ENCODE data around the gene CLIC1.
"Not testable (repeated sequence)": the region's sequence is repeated elsewhere in the genome, so short reads cannot be mapped to it uniquely, and the experiment has no call there.

The CLIC1 gene

GRCh38 chr6:31712296-31712695 is 24.0 kb downstream of the CLIC1 start:
- no peak for DNase-seq
- no peak overlapping the region for H3K4me3 Mint-ChIP-seq
- H3K9me3 Mint-ChIP-seq = no peaks in the 10 kb centered on the region
- H3K27ac Mint-ChIP-seq = no peak overlapping the region
- H3K27me3 Mint-ChIP-seq = no peaks in the 10 kb centered on the region
- H3K36me3 Mint-ChIP-seq (ENCODE audit: low read depth) = no peaks in the 10 kb centered on the region
- peaks cover 11% of the 10 kb centered on the region for H3K4me1 Mint-ChIP-seq (ENCODE audit: low read depth)

- H3K27ac Mint-ChIP-seq = no peak overlapping the region
- H3K4me3 Mint-ChIP-seq = no peak overlapping the region
- H3K27me3 Mint-ChIP-seq = no peaks in the 10 kb centered on the region
- no peaks in the 10 kb centered on the region for H3K36me3 Mint-ChIP-seq (ENCODE audit: low read depth)
- no peaks in the 10 kb centered on the region for H3K9me3 Mint-ChIP-seq
- DNase-seq = no peak
- peaks cover 11% of the 10 kb centered on the region for H3K4me1 Mint-ChIP-seq (ENCODE audit: low read depth)
These were observed 25.1 kb downstream of the CLIC1 start for GRCh38 chr6:31711233-31711632.

GRCh38 chr6:31710523-31711219 is 25.7 kb downstream of the CLIC1 start:
- no peaks in the 10 kb centered on the region for H3K36me3 Mint-ChIP-seq (ENCODE audit: low read depth)
- H3K27ac Mint-ChIP-seq = no peak overlapping the region
- H3K4me3 Mint-ChIP-seq = no peak overlapping the region
- peaks cover 11% of the 10 kb centered on the region for H3K4me1 Mint-ChIP-seq (ENCODE audit: low read depth)
- no peaks in the 10 kb centered on the region for H3K9me3 Mint-ChIP-seq
- DNase-seq = no peak
- no peaks in the 10 kb centered on the region for H3K27me3 Mint-ChIP-seq

- H3K36me3 Mint-ChIP-seq (ENCODE audit: low read depth); H3K27ac Mint-ChIP-seq; H3K9me3 Mint-ChIP-seq; H3K27me3 Mint-ChIP-seq; H3K4me3 Mint-ChIP-seq; DNase-seq: not testable (repeated sequence)
- peaks cover 11% of the 10 kb centered on the region for H3K4me1 Mint-ChIP-seq (ENCODE audit: low read depth)
These were observed 27.2 kb downstream of the CLIC1 start for GRCh38 chr6:31709157-31709556.

GRCh38 chr6:31708224-31708623 is 28.1 kb downstream of the CLIC1 start:
- no peaks in the 10 kb centered on the region for H3K9me3 Mint-ChIP-seq
- no peak overlapping the region for H3K4me3 Mint-ChIP-seq
- H3K4me1 Mint-ChIP-seq (ENCODE audit: low read depth) = peaks cover 14% of the 10 kb centered on the region
- no peak overlapping the region for H3K27ac Mint-ChIP-seq
- H3K36me3 Mint-ChIP-seq (ENCODE audit: low read depth) = peaks cover 1% of the 10 kb centered on the region
- DNase-seq = no peak
- no peaks in the 10 kb centered on the region for H3K27me3 Mint-ChIP-seq

- H3K36me3 Mint-ChIP-seq (ENCODE audit: low read depth) = peaks cover 3% of the 10 kb centered on the region
- H3K27ac Mint-ChIP-seq = peak overlapping the region; percentile 23
- H3K4me3 Mint-ChIP-seq = no peak overlapping the region
- no peak for DNase-seq
- H3K4me1 Mint-ChIP-seq (ENCODE audit: low read depth) = peaks cover 15% of the 10 kb centered on the region
- H3K27me3 Mint-ChIP-seq = no peaks in the 10 kb centered on the region
- no peaks in the 10 kb centered on the region for H3K9me3 Mint-ChIP-seq
These were observed 28.6 kb downstream of the CLIC1 start for GRCh38 chr6:31707701-31708100.

GRCh38 chr6:31706599-31706998 is 29.7 kb downstream of the CLIC1 start, which contains the start of gene LY6G6F:
LY6G6F (plus strand) TSS chr6:31706866; CDS start chr6:31706907, 41 bp downstream.
- Mint-ChIP-seq H3K36me3 (ENCODE audit: low read depth) (peaks cover 11% of the 10 kb centered on the region), H3K27ac (peak within 1 kb of the TSS; percentile 23), H3K4me1 (ENCODE audit: low read depth) (peaks cover 22% of the 10 kb centered on the region), H3K27me3 (no peaks in the 10 kb centered on the region), H3K4me3 (no peak within 1 kb of the TSS), H3K9me3 (no peaks in the 10 kb centered on the region)
- no peak for DNase-seq

- no peak for DNase-seq
- H3K27ac Mint-ChIP-seq = no peak overlapping the region
These were observed 30.4 kb downstream of the CLIC1 start for GRCh38 chr6:31705931-31706330.

GRCh38 chr6:31702819-31703716 is 33.3 kb downstream of the CLIC1 start, which contains the start of gene ABHD16A:
ABHD16A (minus strand) TSS chr6:31703324; CDS start chr6:31703281, 43 bp downstream.
- Mint-ChIP-seq H3K4me1 (ENCODE audit: low read depth) (peaks cover 33% of the 10 kb centered on the region), H3K9me3 (no peaks in the 10 kb centered on the region), H3K4me3 (peak within 1 kb of the TSS; percentile 98), H3K36me3 (ENCODE audit: low read depth) (peaks cover 36% of the 10 kb centered on the region), H3K27me3 (no peaks in the 10 kb centered on the region), H3K27ac (peak within 1 kb of the TSS; percentile 98)
- DNase-seq = peak; percentile 97

More at GRCh38 chr6:31705931-31706330, 30.4 kb downstream of the CLIC1 start:
- Mint-ChIP-seq H3K9me3 (no peaks in the 10 kb centered on the region), H3K36me3 (ENCODE audit: low read depth) (peaks cover 16% of the 10 kb centered on the region), H3K4me3 (no peak overlapping the region), H3K27me3 (no peaks in the 10 kb centered on the region), H3K4me1 (ENCODE audit: low read depth) (peaks cover 25% of the 10 kb centered on the region)

GRCh38 chr6:31702405-31702818 is 33.9 kb downstream of the CLIC1 start:
- H3K4me3 Mint-ChIP-seq = peak overlapping the region; percentile 98
- H3K36me3 Mint-ChIP-seq (ENCODE audit: low read depth) = peaks cover 42% of the 10 kb centered on the region
- no peaks in the 10 kb centered on the region for H3K9me3 Mint-ChIP-seq
- no peaks in the 10 kb centered on the region for H3K27me3 Mint-ChIP-seq
- peak overlapping the region; percentile 98 for H3K27ac Mint-ChIP-seq
- no peak for DNase-seq
- peaks cover 40% of the 10 kb centered on the region for H3K4me1 Mint-ChIP-seq (ENCODE audit: low read depth)

GRCh38 chr6:31701666-31702404 is 34.5 kb downstream of the CLIC1 start:
- H3K4me3 Mint-ChIP-seq = peak overlapping the region; percentile 98
- no peak for DNase-seq
- peak overlapping the region; percentile 98 for H3K27ac Mint-ChIP-seq
- peaks cover 48% of the 10 kb centered on the region for H3K36me3 Mint-ChIP-seq (ENCODE audit: low read depth)
- peaks cover 42% of the 10 kb centered on the region for H3K4me1 Mint-ChIP-seq (ENCODE audit: low read depth)
- H3K27me3 Mint-ChIP-seq = no peaks in the 10 kb centered on the region
- no peaks in the 10 kb centered on the region for H3K9me3 Mint-ChIP-seq

- Mint-ChIP-seq H3K27me3 (no peaks in the 10 kb centered on the region), H3K4me1 (ENCODE audit: low read depth) (peaks cover 42% of the 10 kb centered on the region), H3K9me3 (no peaks in the 10 kb centered on the region), H3K36me3 (ENCODE audit: low read depth) (peaks cover 58% of the 10 kb centered on the region), H3K27ac (peak overlapping the region; percentile 62), H3K4me3 (peak overlapping the region; percentile 98)
- DNase-seq = no peak
These were observed 35.5 kb downstream of the CLIC1 start for GRCh38 chr6:31700740-31701401.

GRCh38 chr6:31697555-31697954 is 38.8 kb downstream of the CLIC1 start:
- no peak for DNase-seq

GRCh38 chr6:31693535-31693934 is 42.8 kb downstream of the CLIC1 start:
- H3K4me1 Mint-ChIP-seq (ENCODE audit: low read depth) = peaks cover 19% of the 10 kb centered on the region
- H3K27ac Mint-ChIP-seq = no peak overlapping the region
- no peak for DNase-seq
- H3K4me3 Mint-ChIP-seq = no peak overlapping the region
- H3K36me3 Mint-ChIP-seq (ENCODE audit: low read depth) = peaks cover 90% of the 10 kb centered on the region
- H3K27me3 Mint-ChIP-seq = no peaks in the 10 kb centered on the region
- no peaks in the 10 kb centered on the region for H3K9me3 Mint-ChIP-seq

More at GRCh38 chr6:31697555-31697954, 38.8 kb downstream of the CLIC1 start:
- H3K36me3 Mint-ChIP-seq (ENCODE audit: low read depth) = peaks cover 84% of the 10 kb centered on the region
- H3K27ac Mint-ChIP-seq = peak overlapping the region; percentile 83
- H3K27me3 Mint-ChIP-seq = no peaks in the 10 kb centered on the region
- no peaks in the 10 kb centered on the region for H3K9me3 Mint-ChIP-seq
- H3K4me3 Mint-ChIP-seq = no peak overlapping the region
- peaks cover 35% of the 10 kb centered on the region for H3K4me1 Mint-ChIP-seq (ENCODE audit: low read depth)

Measured in activated T-cell treated with anti-CD3 and anti-CD28 coated beads, Interleukin-2, amount 50 U/mL, for 24 hours (primary cell).